ENCODE data around the gene TMEM108.

Gene TMEM108

DNA sequence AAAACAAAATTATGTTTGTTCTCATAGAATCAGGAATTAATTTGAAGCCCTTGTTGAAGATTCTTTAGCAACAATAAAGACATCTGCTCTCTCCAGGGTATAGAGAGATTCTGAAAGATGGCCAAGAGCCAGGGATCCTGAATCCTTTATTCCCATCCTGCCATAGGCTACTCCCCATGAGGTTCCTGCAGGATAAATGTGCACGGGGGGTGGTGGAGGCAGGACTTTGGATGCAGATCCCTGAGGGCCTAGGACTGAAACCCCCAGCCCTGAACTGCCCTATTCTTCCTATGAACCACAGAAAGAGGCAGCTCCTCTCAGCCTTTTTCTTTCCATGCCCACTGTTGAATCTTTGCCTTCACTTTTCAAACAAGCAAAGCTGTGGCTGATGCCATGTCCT is 17.1 kb downstream of the TMEM108 start:
- DNase-seq, result no peak

DNA sequence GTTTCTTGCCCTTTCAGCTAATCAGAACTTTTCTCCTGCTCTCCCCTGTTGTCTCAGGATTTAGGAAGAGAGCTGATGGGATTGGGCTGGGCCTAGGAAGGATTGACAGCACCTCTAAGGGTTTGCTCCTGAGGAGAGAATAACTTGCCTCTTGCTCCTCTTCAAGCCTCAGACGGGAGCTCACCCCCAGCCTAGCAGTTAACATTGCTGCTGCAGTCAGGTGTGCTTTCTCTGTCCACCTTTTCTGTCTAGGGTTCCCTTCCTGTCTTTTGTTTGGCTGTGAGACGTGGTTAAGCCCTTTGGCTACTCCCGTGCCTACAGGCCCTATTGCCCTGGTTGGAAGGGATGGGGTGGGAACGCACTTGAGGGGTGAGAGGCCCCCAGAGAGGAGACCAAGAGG is 20.1 kb downstream of the TMEM108 start:
- no peak for DNase-seq

DNA sequence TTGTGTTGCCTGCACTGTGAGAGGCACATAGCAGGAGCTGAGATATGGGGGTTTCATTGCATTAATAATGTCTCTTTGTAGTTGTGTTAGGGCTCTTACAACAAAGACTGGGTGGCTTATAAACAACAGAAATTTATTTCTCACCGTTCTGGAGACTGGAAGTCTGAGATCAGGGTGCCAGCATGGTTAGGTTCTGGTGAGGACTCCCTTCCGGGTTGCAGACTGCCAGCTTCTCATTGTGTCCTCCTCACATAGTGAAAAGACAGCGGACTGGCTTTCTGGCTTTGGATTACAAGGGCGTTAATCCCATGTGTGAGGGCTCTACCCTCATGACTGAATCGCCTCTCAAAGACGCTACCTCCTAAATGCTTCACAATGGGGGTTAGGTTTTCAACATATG is 20.6 kb downstream of the TMEM108 start:
- no peak for DNase-seq

DNA sequence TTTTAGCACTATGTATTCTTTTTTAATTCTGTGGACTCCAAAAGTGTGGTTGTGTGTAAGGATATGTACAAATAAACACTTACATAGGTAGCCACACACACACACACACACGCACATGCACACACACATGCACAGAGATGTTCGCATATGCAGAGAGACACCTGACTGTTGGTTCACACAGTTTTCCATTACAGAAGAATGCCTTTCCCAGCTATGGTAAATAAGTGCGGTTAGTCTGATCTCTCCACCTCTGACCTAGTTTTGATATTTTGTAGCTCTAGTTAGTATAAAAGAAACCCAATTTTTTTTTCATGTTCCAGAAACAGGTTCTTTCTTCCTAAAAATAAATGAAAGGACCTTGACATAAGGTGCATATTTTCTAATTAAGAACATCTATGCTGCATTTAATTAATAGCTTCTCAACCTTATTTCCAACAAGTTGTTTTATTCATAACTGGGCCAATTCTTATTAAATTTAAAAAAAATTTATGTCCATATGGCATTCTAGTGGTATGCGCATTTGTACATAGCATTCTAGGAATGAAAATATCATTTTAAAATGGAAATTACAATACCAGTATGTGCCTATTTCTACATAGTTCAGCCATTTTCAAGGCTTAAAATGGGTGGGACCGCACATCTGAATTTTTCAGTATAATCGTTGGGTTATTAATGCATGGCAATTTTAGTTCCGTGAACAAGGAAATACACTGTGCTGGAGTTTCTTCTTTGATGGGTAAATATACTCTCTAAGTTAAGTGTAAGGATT is 27.2 kb downstream of the TMEM108 start:
- no peak for DNase-seq

DNA sequence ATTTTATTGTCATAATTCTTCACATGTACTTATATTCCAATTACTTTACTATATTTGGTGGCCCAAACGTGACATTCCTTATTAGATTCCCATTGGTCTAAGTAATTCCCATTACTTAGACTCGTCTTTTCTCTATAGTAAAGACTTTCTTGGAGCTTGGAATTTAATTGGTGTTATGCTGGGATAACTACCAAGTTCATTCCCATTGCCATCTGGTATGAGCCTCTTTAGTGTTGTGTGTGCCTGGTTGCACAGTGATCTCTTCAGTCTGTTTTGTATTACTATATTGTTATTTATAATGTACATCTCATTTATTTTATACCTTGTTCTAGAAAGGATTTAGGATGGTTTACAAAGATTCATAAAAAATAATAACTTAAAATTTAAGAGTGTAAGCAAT is 27.8 kb downstream of the TMEM108 start:
- DNase-seq, result no peak

DNA sequence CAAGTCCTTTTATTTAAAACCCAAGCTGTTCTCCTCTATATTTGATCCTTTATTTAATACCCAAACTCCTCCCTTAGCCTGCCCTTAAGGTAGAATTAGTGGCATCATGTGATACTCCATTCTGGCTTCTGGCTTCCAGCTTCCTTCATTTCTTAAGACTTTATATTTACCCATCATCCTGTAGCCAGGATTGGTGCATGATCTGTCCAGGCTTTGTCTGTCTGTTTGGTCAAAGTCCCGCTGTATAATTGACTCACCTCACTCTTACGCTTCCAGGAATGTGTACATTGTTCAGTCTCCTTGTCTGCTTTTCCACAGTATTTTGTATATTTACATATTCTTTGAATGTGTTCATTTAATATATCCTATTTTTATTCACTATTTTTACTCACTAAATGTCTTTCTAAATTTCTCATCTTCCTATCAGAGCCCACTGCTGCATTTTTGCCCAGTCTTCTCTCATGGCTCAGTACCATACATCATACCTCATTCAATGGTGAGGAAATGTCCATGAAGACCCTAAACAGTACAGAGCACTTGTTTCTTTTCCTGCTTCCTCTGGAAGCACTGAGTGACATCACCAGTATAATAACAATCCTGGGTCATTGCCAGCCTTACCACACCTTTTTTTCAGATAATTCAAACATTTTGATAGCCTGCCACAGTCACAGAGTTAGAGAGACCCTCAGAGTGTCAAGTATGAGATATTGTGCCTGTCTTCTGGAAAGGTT is 31.5 kb downstream of the TMEM108 start:
- DNase-seq, result no peak

DNA sequence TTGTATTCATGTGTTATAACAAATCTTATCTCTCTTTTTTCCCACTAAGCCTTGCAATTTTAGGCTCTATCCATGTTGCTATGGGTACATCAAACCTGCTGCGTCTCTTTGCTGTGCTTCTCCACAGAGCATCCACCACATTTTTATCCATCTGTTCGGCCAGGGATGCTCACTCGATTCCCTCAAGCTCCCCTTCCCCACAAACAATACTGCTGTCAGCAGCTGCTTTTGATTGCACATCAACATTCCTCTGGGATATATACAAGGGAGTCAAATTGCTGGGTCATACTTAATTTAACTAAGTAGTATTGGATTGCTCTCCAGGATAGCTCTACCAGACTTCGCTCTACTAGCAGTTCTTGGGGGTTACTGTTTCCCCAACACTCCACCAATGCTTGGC is 36.8 kb downstream of the TMEM108 start:
- no peak for DNase-seq

DNA sequence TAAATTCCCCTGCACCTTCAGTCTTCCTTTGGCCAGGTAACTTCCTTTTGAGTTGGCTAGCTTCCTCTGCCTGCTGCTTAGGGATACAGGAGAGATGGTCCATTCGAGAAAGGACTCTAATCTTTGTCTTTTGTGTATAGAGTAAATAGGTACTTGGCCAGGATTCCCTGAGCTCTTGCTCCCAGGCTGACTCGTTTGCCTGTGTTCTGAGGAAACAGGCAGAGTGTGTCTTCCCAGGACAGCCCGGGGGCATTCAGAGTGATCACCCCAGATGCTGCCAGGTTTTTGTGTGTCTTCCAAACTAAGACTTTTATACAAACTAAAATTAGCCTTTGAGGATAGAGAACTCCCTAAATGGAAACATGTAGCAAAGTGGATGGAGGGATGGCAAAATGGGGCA is 39.5 kb downstream of the TMEM108 start:
- no peak for DNase-seq

DNA sequence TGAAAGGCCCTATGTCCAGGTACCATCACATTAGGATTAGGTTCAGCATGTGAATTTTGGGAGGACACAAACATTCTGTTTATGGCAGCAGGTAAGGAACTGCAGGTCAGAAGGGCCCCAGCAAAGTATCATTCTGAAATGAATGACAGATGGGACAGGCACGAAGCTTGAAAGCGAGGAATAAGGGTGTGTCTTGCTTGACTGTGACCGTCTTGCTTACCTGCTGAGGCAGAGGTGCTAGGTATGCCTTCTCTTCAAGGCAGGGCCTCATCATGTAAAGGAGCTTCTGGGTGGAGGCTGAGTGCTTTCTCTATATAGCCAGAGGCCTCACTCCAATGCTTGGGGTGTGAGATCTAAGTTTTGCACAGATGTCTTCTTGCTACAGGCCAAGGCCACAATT is 41.4 kb downstream of the TMEM108 start:
- no peak for DNase-seq

DNA sequence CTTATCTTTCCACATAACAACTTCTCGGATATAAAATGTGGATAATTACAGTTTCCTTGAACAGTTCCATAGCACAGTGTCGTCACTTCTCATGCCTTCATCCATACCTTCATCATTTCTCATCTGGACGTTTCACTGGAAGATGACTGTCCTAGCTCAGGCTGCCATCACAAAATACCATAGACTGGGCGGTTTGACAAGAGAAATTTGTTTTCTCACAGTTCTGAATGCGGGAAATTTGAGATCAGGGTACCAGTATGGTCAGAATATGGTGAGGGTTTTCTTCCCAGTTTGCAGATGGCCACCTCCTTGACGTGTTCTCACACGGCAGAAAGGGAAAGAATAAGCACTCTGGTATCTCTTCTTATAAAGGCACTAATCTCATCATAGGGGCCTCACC is 42.8 kb downstream of the TMEM108 start:
- DNase-seq, result no peak

DNA sequence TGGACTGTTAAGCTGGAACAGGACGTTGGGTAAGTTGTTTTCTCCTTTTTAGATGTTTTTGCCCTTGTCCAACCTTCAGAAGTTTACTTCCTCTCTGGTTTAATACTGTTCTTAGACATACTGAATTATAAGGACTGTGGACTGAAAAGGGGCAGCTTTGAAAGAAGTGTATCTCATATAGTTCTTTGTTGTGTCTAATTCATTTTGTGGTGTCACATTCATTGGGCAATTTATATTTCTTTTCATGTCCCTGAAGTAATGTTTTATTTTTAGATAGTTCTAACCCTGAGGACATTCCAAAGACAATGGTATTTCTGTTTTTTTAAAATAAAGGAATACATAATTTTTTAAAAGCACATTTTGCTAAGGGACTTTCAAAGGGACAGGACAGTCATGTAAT is 45.2 kb downstream of the TMEM108 start:
- no peak for DNase-seq

DNA sequence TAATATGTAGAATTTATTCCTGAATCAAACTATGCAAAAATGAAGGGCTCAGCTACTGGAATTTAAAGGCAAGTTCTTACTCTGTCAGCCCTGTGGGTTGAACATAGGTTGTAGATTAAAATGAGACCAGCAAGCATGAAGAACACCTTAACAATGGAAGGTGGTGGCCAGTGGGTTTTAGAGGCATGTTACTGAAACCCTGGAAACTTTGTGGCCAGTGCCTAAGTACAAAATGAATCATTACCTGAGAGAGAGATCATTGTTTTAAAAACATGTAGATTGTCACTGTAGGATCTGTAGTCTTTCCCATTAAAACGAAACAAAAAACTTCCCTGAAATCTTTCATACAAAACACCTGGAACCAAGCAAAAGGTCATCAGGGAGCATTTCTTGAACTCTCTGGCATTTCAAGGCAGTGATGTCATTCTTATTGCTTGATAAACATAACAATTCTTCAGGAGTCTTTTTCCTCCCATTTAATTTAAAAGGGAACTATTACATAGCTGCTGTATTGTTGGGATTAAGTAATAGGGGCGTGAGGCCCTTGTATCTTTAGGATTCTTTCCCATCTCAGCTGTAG is 51.8 kb downstream of the TMEM108 start:
- no peak for DNase-seq

DNA sequence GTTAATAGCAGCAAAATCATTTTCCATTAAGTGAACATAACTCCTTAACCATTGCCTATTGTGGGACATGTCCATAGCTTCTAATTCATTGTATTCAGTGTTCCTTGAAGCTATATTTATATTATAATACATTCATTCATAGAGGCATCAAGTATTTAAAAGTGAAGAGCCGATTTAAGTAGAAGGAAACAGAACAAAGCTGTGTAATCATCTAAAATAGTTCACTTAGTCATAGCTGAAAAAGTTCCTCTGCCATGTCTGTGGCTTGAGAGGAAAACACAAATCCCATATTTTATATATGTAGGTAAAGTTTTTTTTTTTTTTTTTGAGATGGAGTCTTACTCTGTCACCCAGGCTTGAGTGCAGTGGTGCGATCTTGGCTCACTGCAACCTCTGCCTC is 54.5 kb downstream of the TMEM108 start:
- no peak for DNase-seq

DNA sequence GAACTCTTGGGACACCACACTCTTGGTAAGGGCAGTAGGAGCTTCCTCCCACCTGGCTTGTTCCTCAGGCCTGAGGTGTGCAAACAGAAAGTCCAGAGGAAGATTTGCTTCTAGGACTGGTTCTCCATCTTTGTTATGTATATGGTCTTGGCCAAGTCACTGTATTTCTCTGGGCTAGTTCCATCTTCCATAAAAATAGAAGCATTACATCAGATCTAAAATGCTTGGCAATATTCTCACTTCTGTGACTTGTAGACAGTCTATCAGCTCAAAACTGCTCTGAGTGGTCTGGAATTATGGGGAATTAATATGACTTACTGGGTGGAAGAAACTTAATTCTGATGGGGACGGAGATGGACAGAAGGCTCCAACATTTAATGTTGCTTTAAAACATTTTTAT is 55.2 kb downstream of the TMEM108 start:
- DNase-seq, result no peak

DNA sequence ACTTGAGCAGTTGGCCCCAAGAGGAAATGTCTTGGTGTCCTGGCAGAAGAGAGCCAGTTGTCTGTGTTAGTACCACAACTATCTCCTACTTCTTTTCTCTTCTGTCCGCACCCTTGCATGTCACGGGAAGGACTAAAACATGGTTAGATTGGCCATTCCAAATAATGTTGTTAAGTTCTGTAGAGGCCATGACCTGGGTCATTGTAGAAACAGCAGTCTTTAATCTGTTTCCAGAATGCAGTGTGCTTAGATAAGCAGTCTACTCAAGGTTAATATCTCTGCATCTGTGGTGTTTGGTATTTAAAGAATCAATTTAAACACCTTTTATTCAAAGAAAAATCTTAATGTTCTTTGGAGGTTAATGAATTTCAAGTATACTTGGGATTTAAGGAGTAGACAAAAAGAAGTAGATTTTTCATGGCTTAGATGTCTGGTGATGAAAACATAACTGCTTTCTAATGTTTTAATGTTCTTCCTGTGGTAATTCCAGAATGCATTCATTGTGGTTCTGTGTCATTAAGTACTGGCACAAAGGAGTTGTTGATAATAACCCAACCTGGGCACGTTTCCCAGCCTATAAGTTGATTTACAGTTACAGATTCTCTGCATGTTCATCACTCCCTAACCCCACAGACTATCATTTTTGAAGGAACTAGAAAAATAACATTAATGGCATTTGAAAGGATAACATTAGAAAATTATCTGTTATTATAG is 58.9 kb downstream of the TMEM108 start:
- no peak for DNase-seq

DNA sequence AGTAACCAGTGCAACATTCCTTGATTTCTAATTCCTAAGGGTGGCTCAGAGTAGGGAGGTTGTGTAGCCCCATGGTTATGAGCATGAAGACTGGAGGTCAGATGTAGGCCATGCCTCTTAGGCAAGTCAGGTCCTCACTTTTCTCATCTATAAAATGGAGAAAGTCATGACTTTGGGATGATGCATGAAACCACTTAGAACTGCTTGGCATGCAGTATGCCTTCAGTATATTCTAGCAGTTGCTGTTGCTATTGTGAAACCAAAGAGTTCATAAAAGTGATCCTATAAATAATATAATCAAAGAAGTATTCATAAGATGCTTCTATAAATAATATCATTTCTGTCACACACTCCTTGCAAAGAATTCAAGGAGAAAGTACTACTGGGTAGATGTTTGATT is 65.5 kb downstream of the TMEM108 start:
- no peak for DNase-seq

DNA sequence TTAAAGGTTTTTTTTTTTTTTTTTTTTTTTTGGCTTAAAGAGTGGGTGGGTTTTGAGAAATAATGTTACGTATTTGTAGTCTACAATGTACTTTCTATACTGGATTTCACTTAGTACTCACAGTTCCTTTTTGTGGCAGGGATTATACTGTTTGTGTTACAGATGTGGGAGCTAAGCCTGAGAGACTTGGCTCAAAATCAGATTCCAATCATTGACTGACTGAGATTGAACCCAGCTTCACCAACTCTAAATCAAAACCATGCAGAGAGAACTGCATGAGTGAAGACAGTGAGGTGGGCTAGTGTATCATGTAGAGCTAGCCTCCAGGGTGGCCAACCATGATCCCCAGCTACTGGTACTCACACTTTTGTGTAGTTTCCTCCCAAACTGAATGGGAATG is 68.0 kb downstream of the TMEM108 start:
- DNase-seq, result no peak

DNA sequence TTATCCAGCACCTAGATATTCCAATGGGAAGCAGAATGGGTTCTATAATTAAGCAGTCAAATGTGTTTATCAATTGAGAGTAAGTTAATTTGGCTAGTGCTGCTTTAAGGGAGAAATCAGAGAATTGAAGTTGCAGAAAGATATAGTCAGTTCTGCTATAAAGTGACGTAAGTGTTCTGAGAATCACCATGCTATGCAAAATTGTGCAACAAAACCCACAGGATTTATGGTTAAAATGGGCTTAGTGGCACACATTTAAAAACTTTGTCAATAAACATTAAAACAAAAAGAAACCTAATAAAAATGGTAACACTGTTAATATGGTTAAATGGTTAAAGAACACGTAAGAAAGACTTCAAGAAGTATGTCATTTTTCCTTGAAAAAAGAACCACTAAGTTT is 74.5 kb downstream of the TMEM108 start:
- peak; percentile 16 for DNase-seq

DNA sequence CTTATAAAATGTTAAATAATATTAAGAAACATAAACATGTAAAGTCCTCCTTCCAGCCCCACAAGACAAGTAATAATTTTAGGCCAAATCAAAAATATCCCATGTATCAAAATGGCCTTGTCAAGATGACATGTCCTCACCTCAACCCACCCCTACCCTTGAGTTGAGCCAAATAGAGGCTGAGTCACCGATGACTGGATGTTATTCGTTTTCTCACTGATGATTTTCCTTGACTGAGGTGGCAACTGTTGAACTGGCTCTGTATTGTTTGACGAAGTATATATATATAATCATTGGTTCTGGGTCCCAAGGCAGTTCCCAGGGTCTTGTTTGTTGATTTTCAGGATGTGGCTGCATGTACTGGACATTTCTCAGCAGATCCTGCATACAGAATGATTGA is 75.3 kb downstream of the TMEM108 start:
- DNase-seq, result no peak

DNA sequence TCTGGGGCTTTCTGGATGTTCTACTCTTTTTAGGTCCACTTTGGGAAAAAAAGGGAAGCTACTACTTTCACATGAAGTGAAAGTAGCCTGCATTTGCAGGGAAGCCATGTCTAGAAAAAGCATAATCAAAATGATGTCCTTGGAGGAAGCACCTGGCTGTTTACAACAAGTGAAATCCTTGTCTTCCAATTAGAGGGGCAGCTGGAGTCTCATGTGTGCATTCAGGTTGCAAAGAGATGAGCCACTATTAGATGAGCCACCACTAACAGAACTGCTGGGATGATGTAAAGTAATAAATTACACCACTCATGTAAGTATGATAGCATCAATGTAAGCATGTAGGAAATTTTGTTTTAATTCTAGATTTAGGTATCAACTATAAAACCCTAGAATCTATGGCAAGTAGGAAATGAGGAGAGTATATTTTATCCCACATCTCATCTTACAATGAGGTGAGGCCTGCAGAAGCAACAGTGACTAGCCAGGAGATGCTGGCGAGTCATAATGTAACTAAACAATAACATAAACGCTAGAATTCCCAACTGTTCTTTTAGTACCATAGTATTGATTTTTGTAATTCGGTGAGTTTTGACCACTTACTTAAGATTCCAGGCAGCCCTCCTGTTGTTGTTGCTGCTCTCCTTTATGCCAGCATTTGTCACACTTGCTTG is 75.9 kb downstream of the TMEM108 start:
- no peak for DNase-seq

DNA sequence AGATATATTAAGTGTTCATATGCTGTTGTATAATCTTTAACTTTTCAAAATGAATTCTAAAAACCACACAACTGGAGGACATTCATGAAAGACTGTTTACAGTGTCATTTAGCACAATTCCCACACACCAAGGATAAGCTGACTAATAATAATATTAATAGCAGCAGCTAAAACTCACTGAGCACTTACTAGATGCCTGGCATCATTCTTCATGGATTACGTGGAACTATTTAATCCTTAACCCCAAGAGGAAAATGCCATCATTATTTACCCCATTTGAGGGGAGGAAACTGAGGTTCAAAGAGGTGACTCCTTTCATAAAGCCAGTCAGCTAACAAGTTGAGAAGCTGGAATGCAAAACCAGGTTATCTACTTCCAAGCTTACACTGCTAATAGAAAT is 77.0 kb downstream of the TMEM108 start:
- DNase-seq, result no peak

DNA sequence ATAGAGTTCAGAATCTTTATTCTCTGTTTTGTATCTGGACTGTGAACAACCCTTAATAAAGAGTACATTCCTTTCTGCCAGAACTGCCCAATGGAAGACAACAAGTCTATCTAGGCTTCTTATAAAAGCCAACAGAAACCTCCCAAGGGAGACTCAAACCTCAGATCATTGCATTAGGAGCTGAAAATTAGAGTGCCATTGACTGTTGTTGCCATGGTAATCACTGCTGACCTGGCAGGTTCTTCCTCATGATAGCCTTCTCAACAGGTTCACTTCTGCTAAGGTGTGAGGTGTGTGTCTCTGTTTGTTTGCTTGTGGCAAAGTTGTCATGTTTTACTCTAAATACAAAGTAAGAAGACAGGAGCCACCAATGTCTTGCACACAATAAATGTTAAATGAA is 79.2 kb downstream of the TMEM108 start:
- DNase-seq, result no peak

DNA sequence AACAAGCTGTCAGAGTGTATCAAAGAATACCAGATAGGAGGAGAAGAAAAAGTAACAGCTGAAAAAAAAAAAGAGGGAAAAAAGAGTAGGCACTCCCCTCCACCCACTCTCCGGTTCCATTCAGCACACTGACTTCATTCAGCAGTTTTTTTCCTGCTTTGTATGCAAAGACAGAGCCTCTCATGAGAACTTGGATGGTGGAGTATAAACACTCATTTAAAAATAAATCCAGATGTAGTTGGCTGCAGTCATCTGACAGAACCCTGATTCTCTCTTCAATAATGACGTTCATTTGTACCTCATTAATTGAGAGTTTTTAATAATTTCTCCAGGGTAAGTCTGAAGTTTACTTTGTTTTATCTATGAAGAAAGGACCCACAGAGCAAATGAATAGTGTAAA is 81.0 kb downstream of the TMEM108 start:
- no peak for DNase-seq
